Measurements from ENCODE around the gene GPR6.

GPR6 gene

DNA sequence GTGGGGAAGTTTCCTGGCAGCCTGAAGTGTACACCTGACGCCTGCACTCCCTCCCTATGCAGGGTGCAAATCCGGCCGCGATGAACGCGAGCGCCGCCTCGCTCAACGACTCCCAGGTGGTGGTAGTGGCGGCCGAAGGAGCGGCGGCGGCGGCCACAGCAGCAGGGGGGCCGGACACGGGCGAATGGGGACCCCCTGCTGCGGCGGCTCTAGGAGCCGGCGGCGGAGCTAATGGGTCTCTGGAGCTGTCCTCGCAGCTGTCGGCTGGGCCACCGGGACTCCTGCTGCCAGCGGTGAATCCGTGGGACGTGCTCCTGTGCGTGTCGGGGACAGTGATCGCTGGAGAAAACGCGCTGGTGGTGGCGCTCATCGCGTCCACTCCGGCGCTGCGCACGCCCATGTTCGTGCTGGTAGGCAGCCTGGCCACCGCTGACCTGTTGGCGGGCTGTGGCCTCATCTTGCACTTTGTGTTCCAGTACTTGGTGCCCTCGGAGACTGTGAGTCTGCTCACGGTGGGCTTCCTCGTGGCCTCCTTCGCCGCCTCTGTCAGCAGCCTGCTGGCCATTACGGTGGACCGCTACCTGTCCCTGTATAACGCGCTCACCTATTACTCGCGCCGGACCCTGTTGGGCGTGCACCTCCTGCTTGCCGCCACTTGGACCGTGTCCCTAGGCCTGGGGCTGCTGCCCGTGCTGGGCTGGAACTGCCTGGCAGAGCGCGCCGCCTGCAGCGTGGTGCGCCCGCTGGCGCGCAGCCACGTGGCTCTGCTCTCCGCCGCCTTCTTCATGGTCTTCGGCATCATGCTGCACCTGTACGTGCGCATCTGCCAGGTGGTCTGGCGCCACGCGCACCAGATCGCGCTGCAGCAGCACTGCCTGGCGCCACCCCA is 1.2 kb downstream of the GPR6 start:
- no peak for DNase-seq
- peaks cover 0 to 6% (median 0%) of the 10 kb centered on the region in 4 donors for H3K4me1 ChIP-seq
- H3K27me3 ChIP-seq = peaks cover 0 to 40% of the 10 kb centered on the region in 2 donors
- no peak overlapping the region for H3K27ac ChIP-seq
- intact Hi-C loops (cut with DNase I; ENCODE audit: low total_unique reads) = no loop called here
- H3K9me3 ChIP-seq = no peaks in the 10 kb centered on the region
- TF ChIP-seq, protein P1, sequence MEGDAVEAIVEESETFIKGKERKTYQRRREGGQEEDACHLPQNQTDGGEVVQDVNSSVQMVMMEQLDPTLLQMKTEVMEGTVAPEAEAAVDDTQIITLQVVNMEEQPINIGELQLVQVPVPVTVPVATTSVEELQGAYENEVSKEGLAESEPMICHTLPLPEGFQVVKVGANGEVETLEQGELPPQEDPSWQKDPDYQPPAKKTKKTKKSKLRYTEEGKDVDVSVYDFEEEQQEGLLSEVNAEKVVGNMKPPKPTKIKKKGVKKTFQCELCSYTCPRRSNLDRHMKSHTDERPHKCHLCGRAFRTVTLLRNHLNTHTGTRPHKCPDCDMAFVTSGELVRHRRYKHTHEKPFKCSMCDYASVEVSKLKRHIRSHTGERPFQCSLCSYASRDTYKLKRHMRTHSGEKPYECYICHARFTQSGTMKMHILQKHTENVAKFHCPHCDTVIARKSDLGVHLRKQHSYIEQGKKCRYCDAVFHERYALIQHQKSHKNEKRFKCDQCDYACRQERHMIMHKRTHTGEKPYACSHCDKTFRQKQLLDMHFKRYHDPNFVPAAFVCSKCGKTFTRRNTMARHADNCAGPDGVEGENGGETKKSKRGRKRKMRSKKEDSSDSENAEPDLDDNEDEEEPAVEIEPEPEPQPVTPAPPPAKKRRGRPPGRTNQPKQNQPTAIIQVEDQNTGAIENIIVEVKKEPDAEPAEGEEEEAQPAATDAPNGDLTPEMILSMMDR (IDR thresholded peaks at IDR 0.05) = no peak
- H3K4me3 ChIP-seq = no peak overlapping the region
- no peaks in the 10 kb centered on the region for H3K36me3 ChIP-seq

DNA sequence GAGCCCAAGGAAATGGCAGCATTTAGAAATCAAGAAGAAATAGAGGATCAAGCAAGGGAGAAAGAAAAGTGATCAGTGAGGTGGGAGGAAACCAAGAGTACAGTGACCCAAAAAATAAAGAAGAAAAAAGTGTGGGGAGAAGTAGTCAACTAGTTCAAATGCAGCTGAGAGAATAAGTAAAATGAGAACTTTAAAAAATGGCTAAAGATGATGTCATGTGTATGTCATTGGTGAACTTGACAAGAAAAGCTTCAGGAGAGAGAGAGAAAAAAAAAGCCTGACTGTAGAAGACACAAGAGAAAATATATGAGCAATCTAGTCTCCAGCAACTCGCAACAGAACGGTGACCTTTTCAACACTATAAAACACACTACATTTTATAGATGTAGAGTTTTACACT is 6.3 kb downstream of the GPR6 start:
- H3K4me1 ChIP-seq = no peaks in the 10 kb centered on the region
- no peak overlapping the region for H3K27ac ChIP-seq
- no peaks in the 10 kb centered on the region for H3K9me3 ChIP-seq
- H3K4me3 ChIP-seq = no peak overlapping the region
- TF ChIP-seq, protein P1 (IDR thresholded peaks at IDR 0.05) = no peak
- DNase-seq = no peak
- intact Hi-C loops (cut with DNase I; ENCODE audit: low total_unique reads) = no loop called here
- H3K36me3 ChIP-seq = no peaks in the 10 kb centered on the region
- H3K27me3 ChIP-seq = peaks cover 0 to 16% of the 10 kb centered on the region in 2 donors

DNA sequence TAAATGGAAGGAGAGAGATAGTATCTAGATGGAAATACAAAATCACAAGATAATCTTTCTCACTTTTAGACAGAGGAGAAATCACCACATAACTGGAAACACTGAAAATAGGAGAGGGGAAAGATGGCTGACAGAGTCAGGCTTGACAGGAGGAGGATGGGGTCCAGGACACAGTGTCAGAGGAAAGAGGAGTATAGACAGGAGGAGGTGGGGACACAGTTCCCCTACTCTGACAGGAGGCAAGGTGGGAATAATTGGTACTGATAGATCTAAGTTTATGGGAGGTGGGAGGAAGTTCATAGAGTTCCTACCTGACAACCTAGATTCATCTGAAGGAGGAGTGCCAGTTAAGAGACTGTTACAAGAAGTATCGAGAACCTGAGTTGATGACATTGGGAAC is 9.1 kb downstream of the GPR6 start:
- TF ChIP-seq, protein P1 (IDR thresholded peaks at IDR 0.05) = no peak
- no peak for DNase-seq
- Histone ChIP-seq H3K27ac (no peak overlapping the region), H3K4me3 (no peak overlapping the region), H3K4me1 (no peaks in the 10 kb centered on the region), H3K27me3 (no peaks in the 10 kb centered on the region), H3K9me3 (no peaks in the 10 kb centered on the region), H3K36me3 (no peaks in the 10 kb centered on the region)
- intact Hi-C loops (cut with DNase I; ENCODE audit: low total_unique reads) = no loop called here

- Histone ChIP-seq H3K27ac (no peak overlapping the region), H3K36me3 (no peaks in the 10 kb centered on the region), H3K4me3 (no peak overlapping the region), H3K4me1 (no peaks in the 10 kb centered on the region), H3K9me3 (no peaks in the 10 kb centered on the region), H3K27me3 (peaks cover 0 to 3% of the 10 kb centered on the region in 2 donors)
- TF ChIP-seq, protein P1 (IDR thresholded peaks at IDR 0.05) = no peak
- DNase-seq = no peak
- intact Hi-C loops (cut with DNase I; ENCODE audit: low total_unique reads) = no loop called here
Observed at GRCh38 chr6:109991201-109992101, 13.3 kb downstream of the GPR6 start.

GRCh38 chr6:109998159-109998785 is 20.2 kb downstream of the GPR6 start:
- Histone ChIP-seq H3K27me3 (peaks cover 0 to 3% of the 10 kb centered on the region in 2 donors), H3K4me3 (no peak overlapping the region), H3K9me3 (no peaks in the 10 kb centered on the region), H3K36me3 (no peaks in the 10 kb centered on the region), H3K27ac (no peak overlapping the region), H3K4me1 (no peaks in the 10 kb centered on the region)
- TF ChIP-seq, protein P1 (IDR thresholded peaks at IDR 0.05) = no peak
- DNase-seq = no peak
- intact Hi-C loops (cut with DNase I; ENCODE audit: low total_unique reads) = no loop called here
